BLaER1 (cell line): Measurements from ENCODE around the gene METTL17.

ENCODE experiments used
- H3K27ac ChIP-seq: shearing (Covaris generic); formaldehyde crosslinking; 2 replicates; pipeline ENCODE4 v1.8.1; 2022
- H3K27me3 ChIP-seq: shearing (Covaris generic); formaldehyde crosslinking; 2 replicates; pipeline ENCODE4 v1.8.1; 2022
- H3K36me3 ChIP-seq: shearing (Covaris generic); formaldehyde crosslinking; 2 replicates; pipeline ENCODE4 v1.8.1; 2022
- H3K4me1 ChIP-seq: shearing (Covaris generic); formaldehyde crosslinking; 2 replicates; pipeline ENCODE4 v1.8.1; 2022
- H3K4me2 ChIP-seq: shearing (Covaris generic); formaldehyde crosslinking; 2 replicates; pipeline ENCODE4 v1.8.1; 2022
- H3K4me3 ChIP-seq: shearing (Covaris generic); formaldehyde crosslinking; 2 replicates; pipeline ENCODE4 v1.8.1; 2022
- H3K9ac ChIP-seq: shearing (Covaris generic); formaldehyde crosslinking; 2 replicates; pipeline ENCODE4 v1.8.1; 2022
- H3K9me3 ChIP-seq: shearing (Covaris generic); formaldehyde crosslinking; 2 replicates; pipeline ENCODE4 v1.8.1; 2022
- H4K20me1 ChIP-seq: shearing (Covaris generic); formaldehyde crosslinking; 2 replicates; pipeline ENCODE4 v1.8.1; 2022
- Cebpa-rat ChIP-seq: shearing (Covaris generic); IDR thresholded peaks from 2 replicates; pipeline ENCODE4 v1.8.1; 2022

The METTL17 gene

GRCh38 chr14:21042918-21043317 is 53.1 kb downstream of the METTL17 start:
- Histone ChIP-seq H3K4me1 (peaks cover 12% of the 10 kb centered on the region), H3K36me3 (no peaks in the 10 kb centered on the region), H3K4me3 (no peak overlapping the region), H3K9ac (no peak overlapping the region), H4K20me1 (no peaks in the 10 kb centered on the region), H3K27ac (no peak overlapping the region), H3K9me3 (no peaks in the 10 kb centered on the region), H3K27me3 (no peaks in the 10 kb centered on the region), H3K4me2 (no peak overlapping the region)
- no peak for TF ChIP-seq Cebpa-rat

DNA sequence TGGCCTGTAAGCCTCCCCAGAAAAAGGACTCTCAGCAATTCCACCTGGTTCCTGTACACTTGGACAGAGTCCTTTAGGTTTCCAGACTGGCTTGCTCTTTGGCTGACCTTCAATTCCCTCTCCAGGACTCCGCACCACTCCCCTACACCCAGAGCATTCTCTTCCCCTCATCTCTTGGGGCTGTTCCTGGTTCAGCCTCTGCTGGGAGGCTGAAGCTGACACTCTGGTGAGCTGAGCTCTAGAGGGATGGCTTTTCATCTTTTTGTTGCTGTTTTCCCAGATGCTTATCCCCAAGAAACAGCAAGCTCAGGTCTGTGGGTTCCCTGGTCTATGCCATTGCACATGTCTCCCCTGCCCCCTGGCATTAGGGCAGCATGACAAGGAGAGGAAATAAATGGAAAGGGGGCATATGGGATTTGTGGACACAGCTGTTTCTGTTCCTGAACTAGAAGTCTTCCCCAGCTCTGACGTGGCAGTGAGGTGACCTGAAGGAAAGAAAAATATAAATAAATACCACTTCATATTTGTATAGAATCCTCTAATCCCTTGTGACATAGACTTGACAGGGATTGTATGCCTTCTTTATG is 53.7 kb downstream of the METTL17 start:
- no peaks in the 10 kb centered on the region for H3K27me3 ChIP-seq
- peaks cover 12% of the 10 kb centered on the region for H3K4me1 ChIP-seq
- no peak overlapping the region for H3K9ac ChIP-seq
- H4K20me1 ChIP-seq, result no peaks in the 10 kb centered on the region
- H3K27ac ChIP-seq, result no peak overlapping the region
- no peak overlapping the region for H3K4me2 ChIP-seq
- H3K9me3 ChIP-seq, result no peaks in the 10 kb centered on the region
- no peaks in the 10 kb centered on the region for H3K36me3 ChIP-seq
- no peak for TF ChIP-seq Cebpa-rat
- no peak overlapping the region for H3K4me3 ChIP-seq

DNA sequence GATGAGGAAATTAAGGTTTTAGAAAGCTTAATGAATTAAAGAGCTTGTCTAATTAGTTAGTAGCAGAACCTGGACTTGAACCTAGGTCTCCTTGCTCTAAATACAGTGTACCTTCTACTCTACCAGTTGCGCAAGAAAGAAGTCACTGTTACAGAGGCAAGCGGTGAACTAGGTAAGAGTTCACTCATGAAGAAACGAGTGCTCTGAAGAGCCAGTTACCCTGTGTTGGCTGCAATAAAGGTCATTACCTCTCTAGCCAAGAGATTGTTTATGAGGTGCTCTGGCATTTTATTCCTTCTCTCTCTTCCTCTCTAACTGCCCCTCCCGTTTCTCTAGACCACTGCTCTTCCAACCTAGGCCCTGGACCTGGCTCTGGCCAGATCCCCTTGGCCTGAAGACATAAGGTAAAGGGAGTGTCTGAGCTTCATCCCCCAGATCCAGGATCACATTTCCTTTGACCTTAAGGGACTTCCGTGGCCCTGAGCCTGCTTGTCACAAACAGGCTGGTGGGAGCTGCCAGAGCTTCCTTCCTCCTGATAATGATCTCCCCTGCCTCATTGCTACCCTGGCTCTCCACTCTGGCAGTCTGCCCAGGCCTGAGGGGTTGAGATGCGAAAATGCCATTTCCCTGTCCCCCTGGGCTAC is 54.3 kb downstream of the METTL17 start:
- no peaks in the 10 kb centered on the region for H3K27me3 ChIP-seq
- H3K9me3 ChIP-seq, result no peaks in the 10 kb centered on the region
- peaks cover 12% of the 10 kb centered on the region for H3K4me1 ChIP-seq
- TF ChIP-seq Cebpa-rat, result peak; percentile 56; the same call in 1 of the 2 replicates
- no peak overlapping the region for H3K9ac ChIP-seq
- H3K36me3 ChIP-seq, result no peaks in the 10 kb centered on the region
- peak overlapping the region; percentile 38 for H3K4me2 ChIP-seq
- no peaks in the 10 kb centered on the region for H4K20me1 ChIP-seq
- H3K27ac ChIP-seq, result no peak overlapping the region
- H3K4me3 ChIP-seq, result no peak overlapping the region
